HepG2 (cell line): ENCODE results near the gene ZDHHC13.

Experiments
- CAMTA2 ChIP-seq: sonication (generic); formaldehyde crosslinking; IDR thresholded peaks from 2 replicates; pipeline ENCODE4 v1.4.0; 2020; ENCODE audit warnings: mild to moderate bottlenecking, missing genetic modification reagents, borderline replicate concordance
- FOSL1 ChIP-seq: sonication (generic); formaldehyde crosslinking; IDR thresholded peaks from 2 replicates; pipeline ENCODE4 v1.9.0; 2021; ENCODE audit warnings: missing genetic modification reagents, borderline replicate concordance
- NR2F2 ChIP-seq: IDR thresholded peaks from 2 replicates; pipeline ENCODE4 v1.6.1; 2012; ENCODE audit warnings: low read depth, inconsistent platforms, borderline replicate concordance
- ZNF232 ChIP-seq: sonication (generic); formaldehyde crosslinking; IDR thresholded peaks from 2 replicates; pipeline ENCODE4 v1.4.0; 2020; ENCODE audit warnings: missing genetic modification reagents, borderline replicate concordance
- ZNF484 ChIP-seq: sonication (generic); formaldehyde crosslinking; IDR thresholded peaks from 2 replicates; pipeline ENCODE4 v1.5.1; 2020; ENCODE audit warnings: mild to moderate bottlenecking, low read depth, missing genetic modification reagents, borderline replicate concordance
- TF ChIP-seq, protein P1 (sequence below): sonication (generic); formaldehyde crosslinking; IDR thresholded peaks from 2 replicates; pipeline ENCODE4 v1.4.0; 2020; ENCODE audit warnings: mild to moderate bottlenecking, missing genetic modification reagents
- TF ChIP-seq, protein P2 (sequence below): IDR thresholded peaks from 2 replicates; pipeline ENCODE4 v1.6.1; 2016; ENCODE audit warnings: control low read depth

DNA sequence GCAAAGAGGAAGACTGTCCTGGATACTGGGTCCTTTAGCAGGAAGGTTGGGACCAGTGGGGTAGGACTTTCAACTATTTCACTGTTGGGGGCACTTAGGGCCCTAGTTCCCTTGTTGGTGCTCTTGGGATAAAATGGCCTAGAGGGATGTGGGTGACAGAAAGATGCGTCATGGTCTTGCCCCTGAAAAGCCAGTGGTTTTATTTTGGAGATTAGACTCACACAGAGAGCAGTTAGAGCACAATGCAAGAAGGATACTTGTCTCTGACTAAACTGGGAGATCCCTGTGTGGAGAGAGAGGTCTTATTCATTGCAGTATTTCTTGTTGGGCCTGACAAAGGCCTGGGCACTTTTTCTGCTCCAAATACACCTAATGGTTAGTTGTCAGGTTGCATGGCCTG, 33.8 kb upstream of the ZDHHC13 start:
- TF ChIP-seq, protein P1, sequence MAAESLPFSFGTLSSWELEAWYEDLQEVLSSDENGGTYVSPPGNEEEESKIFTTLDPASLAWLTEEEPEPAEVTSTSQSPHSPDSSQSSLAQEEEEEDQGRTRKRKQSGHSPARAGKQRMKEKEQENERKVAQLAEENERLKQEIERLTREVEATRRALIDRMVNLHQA (CRISPR knock-in tag), result no peak
- no peak for TF ChIP-seq CAMTA2 (CRISPR knock-in tag)
- no peak for TF ChIP-seq NR2F2
- no peak for TF ChIP-seq ZNF232 (CRISPR knock-in tag)
- TF ChIP-seq, protein P2, sequence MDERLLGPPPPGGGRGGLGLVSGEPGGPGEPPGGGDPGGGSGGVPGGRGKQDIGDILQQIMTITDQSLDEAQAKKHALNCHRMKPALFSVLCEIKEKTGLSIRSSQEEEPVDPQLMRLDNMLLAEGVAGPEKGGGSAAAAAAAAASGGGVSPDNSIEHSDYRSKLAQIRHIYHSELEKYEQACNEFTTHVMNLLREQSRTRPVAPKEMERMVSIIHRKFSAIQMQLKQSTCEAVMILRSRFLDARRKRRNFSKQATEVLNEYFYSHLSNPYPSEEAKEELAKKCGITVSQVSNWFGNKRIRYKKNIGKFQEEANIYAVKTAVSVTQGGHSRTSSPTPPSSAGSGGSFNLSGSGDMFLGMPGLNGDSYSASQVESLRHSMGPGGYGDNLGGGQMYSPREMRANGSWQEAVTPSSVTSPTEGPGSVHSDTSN (CRISPR knock-in tag), result no peak
- TF ChIP-seq ZNF484 (CRISPR knock-in tag), result no peak
- TF ChIP-seq FOSL1, result no peak
